Measurements from ENCODE around the gene IFITM1. TPM values are rescaled to one million over a fixed set of nuclear protein-coding genes. Genes with fewer than 3 reads are reported as not detected.
"Not testable (repeated sequence)": the region's sequence is repeated elsewhere in the genome, so short reads cannot be mapped to it uniquely, and the experiment has no call there.

The IFITM1 gene
- total and polyA plus RNA-seq, 2 experiments from 2014 or later: 72.7 to 180 TPM

DNA sequence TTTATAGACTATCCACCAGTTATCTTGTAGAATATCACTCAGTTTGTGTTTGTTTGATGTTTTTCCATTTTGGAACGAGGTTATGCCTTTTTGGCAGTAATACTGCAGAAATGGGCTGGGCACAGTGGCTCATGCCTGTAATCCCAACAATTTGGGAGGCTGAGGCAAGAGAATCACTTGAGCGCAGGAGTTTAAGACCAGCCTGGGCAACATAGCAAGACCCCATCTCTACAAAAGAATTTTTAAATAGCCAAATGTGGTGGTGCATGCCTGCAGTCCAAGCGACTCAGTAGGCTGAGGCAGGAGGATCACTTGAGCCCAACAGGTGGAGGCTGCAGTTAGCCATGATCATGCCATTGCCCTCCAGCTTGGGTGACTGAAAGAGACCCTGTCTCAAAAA lies 32.7 kb downstream of the IFITM1 start:
- no peaks in the 10 kb centered on the region for H3K27me3 ChIP-seq (replicated peaks; ENCODE audit: insufficient read depth)
- peaks cover 9% of the 10 kb centered on the region; the same call in 1 of the 2 replicates for H3K4me1 ChIP-seq (ENCODE audit: insufficient read depth)
- WGBS, 2 experiments (ENCODE audit: low coverage in 1 of 2, low lambda C conversion rate in 2 of 2, missing lambda C conversion rate in 2 of 2): 66 to 68% methylated on average over 3 of the region's 3 CpGs
- H3K36me3 ChIP-seq (ENCODE audit: low read depth): no peaks in the 10 kb centered on the region
- no peak overlapping the region for H3K4me2 ChIP-seq (ENCODE audit: unreplicated experiment)
- no peak overlapping the region for H3K9ac ChIP-seq
- H3K79me2 ChIP-seq (ENCODE audit: insufficient read depth): no peaks in the 10 kb centered on the region
- no peaks in the 10 kb centered on the region for H4K20me1 ChIP-seq (ENCODE audit: insufficient read depth)
- H3K4me3 ChIP-seq: no peak overlapping the region
- no peak for DNase-seq
- H2AFZ ChIP-seq: no peak overlapping the region
- 0 out of 2 replicates have a peak, but pooled peaks cover 6% of the 10 kb centered on the region for H3F3A ChIP-seq (ENCODE audit: insufficient read depth)
- TF ChIP-seq EZH2 (IDR thresholded peaks at IDR 0.05; ENCODE audit: insufficient read depth, poor library complexity, severe bottlenecking) (no peak), EZH2phosphoT487 (IDR thresholded peaks at IDR 0.05; ENCODE audit: insufficient read depth, low read depth) (no peak)
- H3K9me3 ChIP-seq (ENCODE audit: low read depth): no peaks in the 10 kb centered on the region
- in situ Hi-C loops (cut with MboI): no loop called here
- no peaks in the 10 kb centered on the region for H3K9me2 ChIP-seq (ENCODE audit: insufficient read depth)
- no peak overlapping the region for H3K27ac ChIP-seq

DNA sequence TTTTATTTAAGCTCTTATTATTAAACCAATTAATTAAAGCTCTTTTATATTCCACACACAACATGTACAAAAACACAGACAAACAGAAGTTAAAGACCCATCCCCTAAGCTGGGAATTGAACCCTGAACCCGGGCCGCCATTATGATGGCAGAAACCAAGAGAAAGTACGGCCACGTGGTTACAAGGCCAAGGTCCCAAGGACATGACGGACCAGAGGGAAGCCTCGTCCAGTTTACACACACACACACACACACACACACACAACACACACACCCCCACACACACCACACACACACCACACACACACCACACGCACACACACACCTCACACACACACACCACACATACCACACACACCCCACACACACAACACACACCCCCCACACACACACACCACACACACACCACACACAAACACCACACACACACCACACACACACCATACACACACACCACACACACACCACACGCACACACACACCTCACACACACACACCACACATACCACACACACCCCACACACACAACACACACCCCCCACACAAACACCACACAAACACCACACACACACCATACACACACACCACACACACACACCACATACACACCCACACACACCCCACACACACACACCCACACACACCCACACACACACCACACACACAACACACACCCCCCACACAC lies 35.6 kb downstream of the IFITM1 start:
- H3K9ac ChIP-seq; H3K27ac ChIP-seq; H3K4me3 ChIP-seq; H3K4me2 ChIP-seq (ENCODE audit: unreplicated experiment); H3K27me3 ChIP-seq (replicated peaks; ENCODE audit: insufficient read depth); H3K79me2 ChIP-seq (ENCODE audit: insufficient read depth); in situ Hi-C loops (cut with MboI); H3K9me2 ChIP-seq (ENCODE audit: insufficient read depth); H4K20me1 ChIP-seq (ENCODE audit: insufficient read depth); H3K36me3 ChIP-seq (ENCODE audit: low read depth); DNase-seq; H2AFZ ChIP-seq; H3K9me3 ChIP-seq (ENCODE audit: low read depth): not testable (repeated sequence)
- WGBS, 2 experiments (ENCODE audit: low coverage in 1 of 2, low lambda C conversion rate in 2 of 2, missing lambda C conversion rate in 2 of 2): 90 to 93% methylated on average over 6 to 8 of the region's 8 CpGs
- Histone ChIP-seq H3F3A (ENCODE audit: insufficient read depth) (peaks cover 17% of the 10 kb centered on the region), H3K4me1 (ENCODE audit: insufficient read depth) (peaks cover 27% of the 10 kb centered on the region)

DNA sequence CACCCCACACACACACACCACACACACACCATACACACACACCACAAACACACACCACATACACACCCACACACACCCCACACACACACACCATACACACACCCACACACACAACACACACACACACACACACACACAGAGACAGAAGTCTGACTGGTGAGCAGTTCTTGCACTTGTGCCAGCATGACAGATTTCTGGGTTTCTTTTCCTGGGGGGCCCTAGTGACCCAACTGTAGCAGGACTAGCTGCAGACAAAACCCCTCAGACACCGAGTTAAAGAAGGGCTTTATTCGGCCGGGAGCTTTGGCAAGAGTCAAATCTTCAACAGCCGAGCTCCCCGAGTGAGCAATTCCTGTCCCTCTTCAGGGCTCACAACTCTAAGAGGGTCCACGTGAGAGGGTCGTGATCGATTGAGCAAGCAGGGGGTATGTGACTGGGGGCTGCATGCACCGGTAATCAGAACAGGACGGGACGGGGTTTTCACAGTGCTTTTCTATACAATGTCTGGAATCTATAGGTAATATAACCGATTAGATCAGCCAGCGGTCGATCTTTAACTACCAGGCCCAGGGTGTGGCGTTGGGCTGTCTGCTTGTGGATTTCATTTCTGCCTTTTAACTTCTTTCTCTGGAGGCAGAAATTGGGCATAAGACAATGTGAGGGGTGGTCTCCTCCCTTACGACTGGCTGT lies 36.3 kb downstream of the IFITM1 start:
- H3K27me3 ChIP-seq (replicated peaks; ENCODE audit: insufficient read depth); H3K4me3 ChIP-seq; H3K4me2 ChIP-seq (ENCODE audit: unreplicated experiment); H3K9me3 ChIP-seq (ENCODE audit: low read depth); H4K20me1 ChIP-seq (ENCODE audit: insufficient read depth); H3K79me2 ChIP-seq (ENCODE audit: insufficient read depth); DNase-seq; H3K9me2 ChIP-seq (ENCODE audit: insufficient read depth); H3K36me3 ChIP-seq (ENCODE audit: low read depth); in situ Hi-C loops (cut with MboI); H3K27ac ChIP-seq: not testable (repeated sequence)
- Histone ChIP-seq H2AFZ (peak overlapping the region; percentile 80), H3F3A (ENCODE audit: insufficient read depth) (peaks cover 19% of the 10 kb centered on the region), H3K4me1 (ENCODE audit: insufficient read depth) (peaks cover 33% of the 10 kb centered on the region), H3K9ac (peak overlapping the region; percentile 48)
- WGBS, 2 experiments (ENCODE audit: low coverage in 1 of 2, low lambda C conversion rate in 2 of 2, missing lambda C conversion rate in 2 of 2): 42 to 46% methylated on average over 16 of the region's 16 CpGs

DNA sequence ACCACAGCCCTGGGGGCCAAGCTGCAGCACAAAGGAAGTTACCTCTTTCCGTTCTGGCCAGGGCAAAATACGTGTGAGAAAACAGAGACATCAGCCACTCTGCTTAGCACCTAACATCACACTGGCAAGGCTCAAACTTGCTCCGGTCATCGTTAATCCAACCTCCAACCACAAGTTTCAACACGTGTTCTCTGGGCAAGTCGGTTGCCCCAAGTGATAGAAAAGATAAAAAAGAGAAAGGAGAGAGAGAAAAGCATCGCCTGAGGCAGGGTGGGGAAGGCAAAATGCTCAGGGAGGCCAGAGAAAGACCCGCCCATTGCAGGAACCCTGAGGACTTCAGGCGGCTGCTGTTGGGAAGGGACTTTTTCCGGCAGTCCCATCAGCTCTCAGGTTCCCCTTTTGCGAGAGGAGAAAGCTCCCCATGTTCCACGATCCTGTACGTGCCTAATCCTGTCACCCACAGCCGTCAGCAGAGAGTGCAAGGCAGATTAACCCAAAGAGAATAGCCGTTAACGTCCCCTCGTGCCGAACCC lies 36.9 kb downstream of the IFITM1 start:
- Histone ChIP-seq H3K4me1 (ENCODE audit: insufficient read depth) (peaks cover 39% of the 10 kb centered on the region), H3K27me3 (replicated peaks; ENCODE audit: insufficient read depth) (no peaks in the 10 kb centered on the region), H3F3A (ENCODE audit: insufficient read depth) (peaks cover 24% of the 10 kb centered on the region), H3K79me2 (ENCODE audit: insufficient read depth) (no peaks in the 10 kb centered on the region), H3K36me3 (ENCODE audit: low read depth) (no peaks in the 10 kb centered on the region), H3K4me3 (peak overlapping the region; percentile 6), H3K9ac (peak overlapping the region; percentile 48), H3K9me2 (ENCODE audit: insufficient read depth) (no peaks in the 10 kb centered on the region), H3K9me3 (ENCODE audit: low read depth) (no peaks in the 10 kb centered on the region), H3K4me2 (ENCODE audit: unreplicated experiment) (peak overlapping the region; percentile 39), H2AFZ (peak overlapping the region; percentile 80), H3K27ac (no peak overlapping the region), H4K20me1 (ENCODE audit: insufficient read depth) (no peaks in the 10 kb centered on the region)
- in situ Hi-C loops (cut with MboI): no loop called here
- TF ChIP-seq EZH2phosphoT487 (IDR thresholded peaks at IDR 0.05; ENCODE audit: insufficient read depth, low read depth) (no peak), EZH2 (IDR thresholded peaks at IDR 0.05; ENCODE audit: insufficient read depth, poor library complexity, severe bottlenecking) (no peak)
- WGBS, 2 experiments (ENCODE audit: low coverage in 1 of 2, low lambda C conversion rate in 2 of 2, missing lambda C conversion rate in 2 of 2): 11 to 20% methylated on average over 18 of the region's 18 CpGs
- DNase-seq: peak; percentile 71
